Mesothelial cell of epicardium (in vitro differentiated cells): ENCODE results near the gene SLC35F6. TPM values are rescaled to one million over a fixed set of nuclear protein-coding genes. Genes with fewer than 3 reads are reported as not detected.

Experiments
- DNase-seq, 2 experiments: peaks; one replicate each; pipeline ENCODE4 v3.0.0; 2021; ENCODE audit warnings: low spot score in 2 of 2; ENCODE audit not compliant: unreplicated experiment in 2 of 2
- H3K27ac Mint-ChIP-seq: 2 replicates; pipeline ENCODE4 v1.8.0; 2021; ENCODE audit warnings: mixed read lengths
- H3K27me3 Mint-ChIP-seq: 2 replicates; pipeline ENCODE4 v1.8.0; 2021; ENCODE audit warnings: low read depth, mixed read lengths
- H3K36me3 Mint-ChIP-seq: 2 replicates; pipeline ENCODE4 v1.8.0; 2021; ENCODE audit warnings: mixed read lengths
- H3K4me1 Mint-ChIP-seq: 2 replicates; pipeline ENCODE4 v1.8.0; 2021; ENCODE audit warnings: mixed read lengths
- H3K4me3 Mint-ChIP-seq: 2 replicates; pipeline ENCODE4 v1.8.0; 2021; ENCODE audit warnings: mild to moderate bottlenecking, moderate library complexity, mixed read lengths
- H3K9me3 Mint-ChIP-seq: 2 replicates; pipeline ENCODE4 v1.8.0; 2021; ENCODE audit warnings: mixed read lengths
- CTCF ChIP-seq: fragments of 200-600 bp; sonication (generic); IDR thresholded peaks from one replicate; pipeline ENCODE4 v1.5.0; 2021; ENCODE audit warnings: antibody characterized with exemption; ENCODE audit not compliant: unreplicated experiment
- total RNA-seq: library from RNA; stranded (reverse); gene quantifications from 3 replicates; pipeline ENCODE4 v1.2.1, GENCODE V29; 2021

Gene SLC35F6
- total RNA-seq, 1 donor from 2014 or later, result 26.0 TPM

GRCh38 chr2:26818972-26819371 lies 54.9 kb downstream of the SLC35F6 start:
- Mint-ChIP-seq H3K4me1 (no peaks in the 10 kb centered on the region), H3K27me3 (peaks cover 33% of the 10 kb centered on the region), H3K4me3 (no peak overlapping the region), H3K27ac (no peak overlapping the region), H3K36me3 (no peaks in the 10 kb centered on the region), H3K9me3 (no peaks in the 10 kb centered on the region)
- DNase-seq, result no peak
- TF ChIP-seq CTCF, result no peak

GRCh38 chr2:26820932-26821331 lies 56.8 kb downstream of the SLC35F6 start:
- Mint-ChIP-seq H3K27ac (no peak overlapping the region), H3K4me3 (no peak overlapping the region), H3K9me3 (no peaks in the 10 kb centered on the region), H3K4me1 (no peaks in the 10 kb centered on the region), H3K36me3 (no peaks in the 10 kb centered on the region), H3K27me3 (peaks cover 34% of the 10 kb centered on the region)
- no peak for TF ChIP-seq CTCF
- no peak for DNase-seq

DNA sequence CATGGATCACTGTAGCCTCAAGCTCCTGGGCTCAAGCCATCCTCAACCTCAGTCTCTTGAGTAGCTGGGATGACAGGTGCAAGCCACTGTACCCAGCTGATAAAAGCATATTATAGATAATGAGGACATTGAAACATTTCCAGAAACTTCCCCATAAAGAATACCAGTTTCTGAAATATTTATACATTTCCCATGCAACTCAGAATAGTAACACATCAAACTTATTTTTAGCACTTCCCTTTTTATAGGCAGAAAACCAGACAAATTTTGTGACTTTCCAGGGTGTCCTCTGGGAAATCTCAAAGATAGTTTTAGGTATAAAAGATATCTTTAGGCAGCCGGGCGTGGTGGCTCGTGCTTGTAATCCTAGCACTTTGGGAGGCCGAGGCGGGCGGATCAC lies 58.8 kb downstream of the SLC35F6 start:
- H3K9me3 Mint-ChIP-seq, result no peaks in the 10 kb centered on the region
- H3K4me3 Mint-ChIP-seq, result no peak overlapping the region
- DNase-seq, result no peak
- no peak overlapping the region for H3K27ac Mint-ChIP-seq
- TF ChIP-seq CTCF, result no peak
- no peaks in the 10 kb centered on the region for H3K4me1 Mint-ChIP-seq
- peaks cover 26% of the 10 kb centered on the region for H3K27me3 Mint-ChIP-seq
- H3K36me3 Mint-ChIP-seq, result no peaks in the 10 kb centered on the region

Other genes starting within 250 kb of the SLC35F6 start
- gene CIB4, start 122.9 kb upstream of the SLC35F6 start, total RNA-seq, result not detected in 3 replicates
- gene KCNK3, start 71.6 kb upstream of the SLC35F6 start, total RNA-seq, result 6.3 to 6.9 TPM (median 6.6 TPM) in 3 replicates
- 7.9 to 9.2 TPM (median 8.8 TPM) in 3 replicates for gene CENPA, start 21.8 kb downstream of the SLC35F6 start, total RNA-seq
- gene DPYSL5, start 83.8 kb downstream of the SLC35F6 start, total RNA-seq, result 2.5 to 2.8 TPM (median 2.8 TPM) in 3 replicates
- 14.8 to 17.1 TPM (median 16.0 TPM) in 3 replicates for gene MAPRE3, start 206.4 kb downstream of the SLC35F6 start, total RNA-seq